Stimulated activated CD8-positive, alpha-beta memory T cell treated with anti-CD3 and anti-CD28 coated beads, Interleukin-7, amount 100 ng/mL, for 48 hours (primary cell): ENCODE results near the gene KHDC3L.
"Not testable (repeated sequence)": the region's sequence is repeated elsewhere in the genome, so short reads cannot be mapped to it uniquely, and the experiment has no call there.

Experiments
- DNase-seq, 2 donors: peaks; one replicate each; pipeline ENCODE4 v3.0.0-alpha.2; 2020; ENCODE audit warnings: low read depth in 1 of 2; ENCODE audit errors: extremely low read depth in 1 of 2

KHDC3L gene

GRCh38 chr6:73369157-73369556, 6.7 kb downstream of the KHDC3L start:
- no peak for DNase-seq

DNA sequence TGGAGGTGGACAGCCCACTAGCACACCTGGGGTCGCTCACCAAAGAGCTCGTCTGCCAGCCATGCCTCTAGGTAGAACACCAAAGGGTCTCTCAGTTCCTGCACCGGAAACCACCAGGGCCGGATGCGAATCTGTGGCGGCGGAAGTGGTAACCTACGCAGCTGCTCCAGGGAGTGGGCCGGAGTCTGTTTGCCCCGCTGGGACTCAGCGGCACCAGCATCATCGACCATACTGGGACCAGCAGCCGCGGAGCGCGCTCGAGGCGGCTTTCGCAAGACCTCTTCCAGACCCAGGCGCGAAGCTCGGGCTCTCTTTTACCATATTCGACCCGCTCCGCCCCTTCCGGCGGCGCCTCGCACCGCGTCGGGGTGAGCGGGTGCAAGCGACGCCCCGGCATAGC, 7.1 kb downstream of the KHDC3L start, which contains the start of gene OOEP:
OOEP (minus strand) TSS at position 335 of the 400 bp plus-strand sequence; CDS start at position 230, 105 bp downstream.
- DNase-seq: no peak

- DNase-seq: no peak
Measured at GRCh38 chr6:73371984-73372383, 9.5 kb downstream of the KHDC3L start.

DNA sequence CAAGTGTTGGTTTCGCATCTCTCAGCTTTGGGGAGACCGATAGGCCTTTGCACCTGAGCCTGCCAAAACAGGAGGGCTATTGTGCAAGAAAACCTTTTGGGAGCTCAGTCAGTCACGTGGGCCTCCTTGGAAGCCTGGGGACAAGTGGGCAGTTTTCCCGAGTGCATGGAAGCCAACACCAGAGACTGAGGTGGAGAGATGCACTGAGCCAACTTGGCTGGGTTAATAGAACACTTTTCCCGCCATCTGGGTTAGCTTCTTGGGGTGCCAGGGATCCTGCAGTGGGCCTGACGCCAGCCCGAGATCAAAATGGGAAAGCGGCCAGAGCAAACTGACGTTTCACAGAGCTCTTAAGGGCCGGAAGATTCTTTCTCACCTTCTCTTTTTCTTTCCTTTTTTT, 10.1 kb downstream of the KHDC3L start:
- DNase-seq: no peak

- no peak for DNase-seq
Measured at GRCh38 chr6:73375216-73375615, 12.8 kb downstream of the KHDC3L start.

- DNase-seq: no peak
Measured at GRCh38 chr6:73377225-73377624, 14.8 kb downstream of the KHDC3L start.

GRCh38 chr6:73381531-73381930, 19.1 kb downstream of the KHDC3L start:
- not testable (repeated sequence) for DNase-seq

DNA sequence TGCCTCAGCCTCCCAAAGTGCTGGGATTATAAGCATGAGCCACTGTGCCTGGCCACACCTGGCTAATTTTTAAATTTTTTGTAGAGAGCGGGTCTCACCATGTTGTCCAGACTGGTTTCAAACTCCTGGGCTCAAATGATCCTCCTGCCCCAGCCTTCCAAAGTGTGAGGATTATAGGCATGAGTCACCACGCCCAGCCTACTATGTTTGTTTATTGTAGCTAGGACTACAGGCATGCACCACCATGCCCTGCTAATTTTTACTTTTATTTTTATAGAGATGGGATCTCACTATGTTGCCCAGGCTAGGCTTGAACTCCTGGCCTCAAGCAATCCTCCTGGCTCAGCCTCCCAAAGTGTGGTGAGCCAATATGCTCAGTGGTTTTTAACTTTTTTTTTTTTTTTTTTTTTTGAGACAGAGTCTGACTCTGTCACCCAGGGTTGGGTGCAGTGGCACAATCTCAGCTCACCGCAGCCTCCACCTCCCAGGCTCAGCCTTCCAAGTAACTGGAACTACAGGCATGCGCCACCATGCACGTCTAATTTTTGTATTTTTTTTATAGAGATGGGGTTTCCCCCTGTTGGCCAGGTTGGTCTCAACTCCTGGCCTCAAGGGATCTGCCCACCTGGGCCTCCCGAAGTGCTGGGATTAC, 20.1 kb downstream of the KHDC3L start:
- no peak for DNase-seq

DNA sequence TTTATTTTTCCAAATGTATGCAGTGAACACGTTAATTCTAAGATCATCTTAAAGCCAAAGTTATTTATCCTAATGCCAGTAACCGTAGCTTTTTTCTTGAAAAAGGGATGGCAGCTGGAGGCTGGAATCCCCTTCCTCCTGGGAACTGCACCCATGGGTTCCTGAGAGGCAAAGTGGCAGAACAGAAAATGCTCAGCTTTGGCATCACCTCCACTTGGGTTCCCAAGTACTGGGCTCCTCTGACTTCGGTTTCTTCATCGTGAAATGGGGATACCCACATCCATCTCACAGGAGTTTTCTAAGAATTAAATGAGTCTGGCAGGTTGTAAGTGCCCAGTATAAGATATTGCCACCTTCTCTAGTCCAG, 26.0 kb downstream of the KHDC3L start:
- no peak for DNase-seq

GRCh38 chr6:73388800-73389512, 26.5 kb downstream of the KHDC3L start:
- peak; percentile 46 to 64 for DNase-seq

- DNase-seq: no peak
Measured at GRCh38 chr6:73389854-73390253, 27.4 kb downstream of the KHDC3L start.

DNA sequence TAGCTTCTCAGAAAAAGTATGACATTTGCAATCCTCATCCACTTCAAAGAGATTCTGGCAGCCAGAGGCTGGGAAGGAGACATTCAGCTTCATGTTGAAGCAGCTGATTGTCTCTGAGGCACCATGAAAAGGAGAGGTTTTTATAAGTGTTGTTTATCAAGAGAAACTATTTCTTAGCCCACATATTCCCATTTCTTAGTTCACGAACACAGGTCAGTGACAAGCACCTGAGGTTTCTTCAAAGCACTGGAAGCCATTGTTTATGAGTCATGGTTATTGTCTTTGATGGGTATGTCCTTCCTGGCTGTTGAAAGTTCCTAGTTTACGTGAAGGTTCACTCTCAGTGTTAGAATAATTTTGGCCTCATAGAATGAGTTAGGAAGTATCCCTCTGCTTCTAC, 29.2 kb downstream of the KHDC3L start:
- DNase-seq: no peak

DNA sequence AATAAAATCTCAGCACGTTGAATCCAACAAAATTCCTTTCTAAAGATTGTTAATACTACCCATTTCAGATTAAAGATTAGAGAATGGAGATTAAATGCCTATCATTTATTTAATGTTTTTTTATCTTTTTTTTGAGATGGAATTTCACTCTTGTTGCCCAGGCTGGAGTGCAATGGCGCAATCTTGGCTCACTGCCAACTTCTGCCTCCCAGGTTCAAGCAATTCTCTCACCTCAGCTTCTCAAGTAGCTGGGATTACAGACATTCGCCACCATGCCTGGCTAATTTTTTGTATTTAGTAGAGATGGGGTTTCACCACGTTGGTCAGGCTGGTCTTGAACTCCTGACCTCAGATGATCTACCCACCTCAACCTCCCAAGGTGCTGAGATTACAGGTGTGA, 29.7 kb downstream of the KHDC3L start:
- DNase-seq: not testable (repeated sequence)

DNA sequence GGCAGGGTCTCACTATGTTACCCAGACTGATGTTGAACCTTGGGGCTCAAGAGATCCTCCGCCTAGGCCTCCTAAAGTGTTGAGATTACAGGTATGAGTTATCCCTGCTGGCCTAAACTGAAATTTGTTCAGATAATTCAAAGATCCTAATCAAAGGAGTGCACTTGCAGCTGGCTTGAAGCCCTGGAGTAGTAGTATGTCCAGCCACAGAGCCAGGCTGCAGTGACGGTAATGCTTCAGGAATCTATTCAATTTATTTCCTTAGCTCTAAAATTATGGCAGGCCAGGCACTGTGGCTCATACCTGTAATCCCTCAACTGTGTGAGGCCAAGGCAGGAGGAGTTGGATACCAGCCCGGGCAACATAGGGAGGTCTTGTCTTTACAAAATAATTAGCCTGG, 30.8 kb downstream of the KHDC3L start:
- DNase-seq: no peak

DNA sequence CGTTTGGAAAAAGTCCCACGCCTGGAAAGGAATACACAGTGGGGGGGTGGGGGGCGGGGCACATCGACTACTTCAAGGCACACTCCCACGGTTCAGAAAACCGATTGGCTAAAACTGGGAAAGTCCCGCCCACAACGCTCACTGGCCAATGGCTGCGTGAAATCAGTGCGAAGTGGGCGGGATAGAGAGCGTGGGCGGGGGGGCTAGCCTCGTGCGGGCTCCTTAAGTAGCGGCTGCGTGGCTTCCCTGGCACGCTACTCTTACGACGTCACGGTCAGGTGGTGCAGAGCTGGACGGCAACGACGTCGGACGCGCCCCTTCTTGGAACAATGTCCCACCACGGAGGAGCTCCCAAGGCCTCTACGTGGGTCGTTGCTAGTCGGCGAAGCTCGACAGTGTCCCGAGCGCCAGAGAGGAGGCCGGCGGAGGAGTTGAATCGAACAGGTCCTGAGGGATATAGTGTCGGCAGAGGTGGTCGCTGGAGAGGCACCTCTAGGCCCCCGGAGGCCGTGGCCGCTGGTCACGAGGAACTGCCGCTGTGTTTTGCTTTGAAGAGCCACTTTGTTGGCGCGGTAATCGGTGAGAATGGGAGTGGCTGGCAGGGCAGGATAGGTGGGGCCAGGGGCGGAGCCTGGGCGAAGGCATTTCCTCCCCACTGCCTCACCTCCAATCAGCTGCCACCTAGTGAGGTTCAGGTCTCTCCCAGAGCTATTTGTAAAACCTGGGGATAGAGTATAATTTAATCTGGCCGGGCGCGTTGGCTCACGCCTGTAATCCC, 32.3 kb downstream of the KHDC3L start, which contains the start of gene DDX43:
DDX43 (plus strand) TSS at position 252 of the 778 bp plus-strand sequence; CDS start at position 330, 78 bp downstream.
- peak in 1 of 2 donors; percentile 28 for DNase-seq

- DNase-seq: no peak
Measured at GRCh38 chr6:73395875-73396274, 33.4 kb downstream of the KHDC3L start.

DNA sequence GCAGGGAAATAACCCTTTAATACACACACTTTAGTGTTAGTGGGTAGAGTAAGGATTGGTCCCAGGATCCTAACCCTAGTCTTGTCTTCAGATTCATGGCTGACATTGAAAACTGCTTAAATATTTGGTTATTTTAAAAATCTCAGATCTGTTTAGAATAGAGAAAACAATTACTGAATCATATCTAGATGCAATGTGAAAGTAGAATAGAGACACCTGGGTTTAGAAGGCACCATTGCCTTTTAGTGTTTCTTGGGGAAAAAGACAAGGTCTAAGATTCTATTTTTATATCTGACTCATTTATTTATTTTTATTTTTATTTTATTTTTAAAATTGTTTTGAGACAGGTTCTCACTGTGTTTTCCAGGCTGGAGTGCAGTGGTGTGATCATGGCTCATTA, 38.2 kb downstream of the KHDC3L start:
- no peak for DNase-seq

DNA sequence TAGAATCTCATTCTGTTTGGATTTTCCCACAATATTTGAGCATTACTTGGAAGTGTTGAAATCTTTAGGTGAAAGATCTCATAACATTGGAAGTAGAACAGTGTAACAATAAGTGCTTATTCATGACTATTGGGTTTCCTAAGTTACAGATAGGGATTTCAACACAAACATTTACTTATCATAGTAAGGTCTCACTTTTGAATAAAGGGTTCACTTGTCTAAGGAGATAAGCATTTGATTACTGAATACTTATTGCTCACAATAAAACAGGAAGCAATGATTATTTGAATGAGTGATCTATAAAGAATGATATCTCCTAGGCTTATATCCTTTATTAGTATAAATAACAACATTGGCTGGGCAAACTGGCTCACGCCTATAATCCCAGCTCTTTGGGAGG, 46.9 kb downstream of the KHDC3L start:
- no peak for DNase-seq

GRCh38 chr6:73413102-73413501, 50.6 kb downstream of the KHDC3L start:
- DNase-seq: no peak
